ENCODE data around the gene OR5AU1. TPM values are rescaled to one million over a fixed set of nuclear protein-coding genes. Genes with fewer than 3 reads are reported as not detected.
A peak's percentile ranks its signal among the peaks of the same experiment; 100 is the strongest.

OR5AU1 gene
- total RNA-seq, 1 donor from 2014 or later: not detected

DNA sequence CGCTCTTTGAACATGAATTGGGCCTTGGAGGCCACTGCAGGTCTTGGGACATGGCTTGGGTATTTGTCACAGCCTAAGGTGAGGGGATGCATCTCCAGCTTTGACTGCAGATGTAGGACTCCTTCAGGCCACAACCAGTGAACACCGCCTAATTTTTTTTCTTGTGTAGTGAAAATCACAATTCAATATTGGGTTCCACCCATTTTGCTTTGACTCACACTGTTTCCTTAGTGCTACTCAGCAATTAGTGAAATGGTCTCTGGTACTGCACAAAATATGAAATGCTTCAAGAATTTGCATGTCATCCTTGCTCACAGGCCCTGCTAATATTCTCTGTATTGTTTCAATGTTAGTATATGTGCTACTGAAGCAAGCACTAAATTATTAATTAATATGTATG, 42.5 kb downstream of the OR5AU1 start:
- ATAC-seq: no peak

DNA sequence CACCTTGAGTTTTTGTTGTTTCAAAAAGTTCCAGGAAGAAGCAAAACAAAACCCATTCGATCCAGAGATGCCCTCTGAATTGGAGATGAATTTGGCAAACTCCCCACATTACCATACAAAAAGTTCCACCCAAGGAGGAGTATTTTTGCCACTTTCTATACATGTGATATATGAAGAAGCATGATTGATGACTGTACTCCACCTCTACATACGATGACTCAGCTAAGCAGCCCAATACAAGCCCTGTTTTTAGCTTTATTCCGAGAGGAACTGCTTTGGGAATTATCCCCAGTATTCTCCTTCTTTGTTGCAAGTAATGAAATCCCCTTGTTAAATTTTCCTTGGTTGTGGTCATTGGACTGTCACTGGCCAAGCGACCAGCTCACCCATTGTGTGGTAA, 43.6 kb downstream of the OR5AU1 start:
- intact Hi-C loops (cut with DNase I): no loop called here
- no peak for DNase-seq (ENCODE audit: missing footprints)
- no peak for ATAC-seq

More for the DNA sequence above, 42.5 kb downstream of the OR5AU1 start:
- no peak for DNase-seq (ENCODE audit: missing footprints)
- intact Hi-C loops (cut with DNase I): no loop called here

DNA sequence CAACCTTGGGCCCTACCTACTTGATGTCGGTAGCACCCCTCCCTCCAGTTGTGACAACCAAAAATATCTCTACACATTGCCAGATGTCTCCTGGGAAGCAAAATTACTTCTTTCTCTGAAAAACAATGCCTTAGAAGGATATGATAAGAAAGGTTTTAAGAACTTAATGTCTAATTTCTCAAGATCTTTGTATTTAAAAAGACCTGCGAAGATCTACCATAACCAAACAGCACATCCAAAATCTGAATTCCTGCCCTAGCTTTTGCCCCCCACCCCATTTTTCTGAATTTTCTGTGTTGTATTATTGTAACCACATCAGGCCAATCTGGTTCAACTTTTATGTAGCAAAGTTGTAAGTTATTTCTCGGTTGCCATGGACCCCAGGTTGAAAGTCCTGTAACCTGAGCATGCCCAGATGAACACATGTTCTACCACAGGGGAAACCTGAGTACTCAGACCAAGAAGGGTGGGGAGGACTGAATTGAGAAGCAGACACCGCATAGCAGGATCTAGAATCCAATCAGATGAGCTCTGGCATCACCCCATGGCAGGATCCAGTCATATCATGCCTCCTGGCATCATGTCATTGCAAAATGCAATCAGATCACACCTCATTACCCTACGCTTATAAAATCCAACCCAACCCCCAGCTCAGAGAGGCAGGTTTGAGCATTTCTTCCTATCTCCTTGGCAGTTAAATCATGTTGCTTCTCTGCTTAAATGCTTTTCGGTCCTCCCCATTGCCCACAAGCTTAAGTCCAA, 46.3 kb downstream of the OR5AU1 start:
- intact Hi-C loops (cut with DNase I): no loop called here
- ATAC-seq (no peak), DNase-seq (ENCODE audit: missing footprints) (no peak)

- intact Hi-C loops (cut with DNase I): no loop called here
- ATAC-seq (no peak), DNase-seq (ENCODE audit: missing footprints) (no peak)
Measured at GRCh38 chr14:21108791-21109190, 47.1 kb downstream of the OR5AU1 start.

DNA sequence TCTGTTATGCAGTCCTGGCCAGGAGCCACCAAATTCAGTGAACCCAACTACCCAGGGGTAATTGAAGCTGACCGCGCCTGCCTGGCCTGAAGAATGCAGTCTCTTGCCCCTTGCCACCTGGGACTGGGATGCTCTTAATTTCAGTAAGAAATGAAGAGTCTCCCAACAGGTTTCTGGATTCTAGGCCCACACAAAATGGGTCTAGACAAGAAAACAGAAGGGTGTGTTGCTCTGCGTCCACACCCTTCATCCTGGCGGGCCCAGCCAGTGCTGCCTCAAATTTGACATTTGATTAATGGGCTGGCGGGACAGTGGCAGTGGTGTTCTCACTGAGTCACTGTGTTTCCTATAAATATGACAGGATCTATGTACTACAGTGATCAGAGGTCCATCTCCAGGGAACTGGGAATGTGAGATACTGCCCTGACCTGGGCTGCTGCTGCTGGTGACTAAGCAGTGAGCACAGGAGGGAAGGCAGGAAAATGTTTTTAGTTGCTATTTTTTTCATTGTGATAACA, 48.5 kb downstream of the OR5AU1 start:
- ATAC-seq (no peak), DNase-seq (ENCODE audit: missing footprints) (no peak)
- intact Hi-C loops (cut with DNase I): loop anchor here (1.0 to 2.0 kb wide), 3 partner anchors 39 to 251 kb away; no protein-coding TSS in a partner anchor

DNA sequence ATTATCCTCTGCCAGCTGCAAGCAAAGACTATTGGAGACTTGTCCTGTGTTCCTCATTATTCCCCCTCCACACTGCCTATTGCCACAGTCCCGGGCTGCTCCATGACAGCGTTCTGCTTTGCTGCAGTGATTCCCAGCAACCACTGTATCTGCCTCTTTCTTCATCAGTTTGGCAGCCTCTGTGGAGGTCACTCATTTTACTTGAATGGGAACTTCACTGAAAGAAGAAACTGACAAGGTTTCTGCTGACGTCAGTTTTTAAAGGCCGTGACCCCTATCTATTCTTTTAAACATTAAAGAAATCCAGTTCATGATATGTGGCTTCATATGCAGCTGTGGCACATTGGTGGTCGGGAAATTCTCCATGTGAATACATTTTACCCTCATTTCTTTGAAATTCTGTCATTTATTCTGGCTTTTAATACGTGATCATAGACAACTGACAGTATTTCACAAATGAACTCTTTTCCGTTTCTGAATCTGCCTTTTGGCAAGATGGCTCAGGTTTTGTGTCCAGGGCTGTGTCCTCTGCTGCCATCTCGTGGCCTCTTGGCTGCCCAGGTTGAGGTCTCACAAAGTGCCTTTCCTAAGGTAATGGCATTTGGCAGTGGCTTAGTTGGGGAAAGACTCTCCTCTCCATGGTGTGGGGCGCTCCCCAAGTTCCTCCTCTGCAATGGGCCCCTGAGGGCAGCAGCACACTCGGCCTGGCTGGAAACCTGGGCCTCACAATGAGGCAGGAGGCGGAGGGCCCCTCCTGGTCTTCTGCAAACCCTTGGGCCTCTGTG, 49.2 kb downstream of the OR5AU1 start:
- DNase-seq (ENCODE audit: missing footprints) (peak; percentile 89), ATAC-seq (peak; percentile 25)
- intact Hi-C loops (cut with DNase I): loop anchor here (1.0 to 2.0 kb wide), 3 partner anchors 38 to 250 kb away; no protein-coding TSS in a partner anchor

GRCh38 chr14:21106176-21106497, 49.7 kb downstream of the OR5AU1 start:
- ATAC-seq (no peak), DNase-seq (ENCODE audit: missing footprints) (no peak)
- intact Hi-C loops (cut with DNase I): loop anchor here (2.0 kb wide), 2 partner anchors 91 to 249 kb away; no protein-coding TSS in a partner anchor

- intact Hi-C loops (cut with DNase I): no loop called here
- no peak for ATAC-seq
- no peak for DNase-seq (ENCODE audit: missing footprints)
Measured at GRCh38 chr14:21105095-21105494, 50.8 kb downstream of the OR5AU1 start.

Other genes with a start within 250 kb of the OR5AU1 start
- gene RNASE2, start 200.6 kb downstream of the OR5AU1 start, total RNA-seq: 2.6 TPM
- gene METTL17, start 166.1 kb downstream of the OR5AU1 start, total RNA-seq: 44.5 TPM
- gene SLC39A2, start 156.8 kb downstream of the OR5AU1 start, total RNA-seq: not detected
- 321 TPM for gene NDRG2, start 131.0 kb downstream of the OR5AU1 start, total RNA-seq
- 1.1 TPM for gene TPPP2, start 125.8 kb downstream of the OR5AU1 start, total RNA-seq
- gene RNASE13, start 121.3 kb downstream of the OR5AU1 start, total RNA-seq: not detected
- gene RNASE7, start 113.7 kb downstream of the OR5AU1 start, total RNA-seq: not detected
- not detected for gene RNASE8, start 98.2 kb downstream of the OR5AU1 start, total RNA-seq
- 25.5 TPM for gene ARHGEF40, start 85.8 kb downstream of the OR5AU1 start, total RNA-seq
- gene ZNF219, start 57.4 kb downstream of the OR5AU1 start, total RNA-seq: 49.4 TPM
- gene TMEM253, start 55.0 kb downstream of the OR5AU1 start, total RNA-seq: 0.41 TPM
- 266 TPM for gene HNRNPC, start 113.4 kb upstream of the OR5AU1 start, total RNA-seq
- 0.60 TPM for gene RPGRIP1, start 124.0 kb upstream of the OR5AU1 start, total RNA-seq
- gene SUPT16H, start 228.0 kb upstream of the OR5AU1 start, total RNA-seq: 26.0 TPM